Measurements from ENCODE around the gene CEP164.

Gene CEP164

GRCh38 chr11:117366248-117366647 lies 38.6 kb downstream of the CEP164 start:
- DNase-seq (ENCODE audit: low spot score): peak; percentile 45

DNA sequence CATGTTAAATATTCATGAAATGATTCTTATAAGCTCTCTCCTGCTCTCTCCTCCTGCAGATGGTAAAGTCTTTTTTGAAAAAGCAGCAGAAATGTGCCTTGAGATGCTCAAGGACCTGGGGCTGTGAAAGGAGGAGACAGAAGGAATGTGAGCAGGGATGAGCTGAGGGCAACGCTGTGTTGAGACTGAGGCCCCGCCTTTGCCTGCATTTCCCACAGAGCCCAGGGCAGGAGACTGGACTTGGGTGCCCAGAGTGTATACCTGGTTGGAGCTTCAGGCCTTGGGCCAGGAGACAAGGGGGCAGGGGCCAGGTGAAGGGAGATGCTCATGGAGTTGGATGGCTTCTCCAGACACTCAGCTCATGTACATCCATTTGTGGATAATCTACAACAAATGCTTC lies 39.2 kb downstream of the CEP164 start:
- no peak for DNase-seq (ENCODE audit: low spot score)

GRCh38 chr11:117369534-117369933 lies 41.9 kb downstream of the CEP164 start:
- DNase-seq (ENCODE audit: low spot score): no peak

DNA sequence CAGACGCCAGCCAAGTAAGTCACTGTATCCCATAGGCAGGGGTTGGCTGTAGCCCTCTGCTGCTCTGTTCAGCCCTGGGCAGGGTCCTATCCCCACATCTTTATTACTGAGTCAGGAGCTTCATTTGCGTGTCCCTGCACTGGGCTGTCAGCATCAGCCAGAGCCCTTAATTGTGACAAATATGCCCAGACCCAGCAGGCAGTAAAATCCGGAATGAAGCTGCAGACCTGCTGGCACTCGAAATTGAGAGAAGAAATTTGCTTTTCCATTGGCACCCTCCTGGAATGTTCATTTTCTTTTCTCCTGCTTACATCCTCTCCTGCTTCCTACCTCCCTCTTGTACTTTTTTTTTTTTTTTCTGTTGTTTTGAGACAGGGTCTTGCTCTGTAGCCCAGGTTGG lies 43.8 kb downstream of the CEP164 start:
- DNase-seq (ENCODE audit: low spot score): no peak

- no peak for DNase-seq (ENCODE audit: low spot score)
Measured at GRCh38 chr11:117374316-117375055, 46.8 kb downstream of the CEP164 start.

DNA sequence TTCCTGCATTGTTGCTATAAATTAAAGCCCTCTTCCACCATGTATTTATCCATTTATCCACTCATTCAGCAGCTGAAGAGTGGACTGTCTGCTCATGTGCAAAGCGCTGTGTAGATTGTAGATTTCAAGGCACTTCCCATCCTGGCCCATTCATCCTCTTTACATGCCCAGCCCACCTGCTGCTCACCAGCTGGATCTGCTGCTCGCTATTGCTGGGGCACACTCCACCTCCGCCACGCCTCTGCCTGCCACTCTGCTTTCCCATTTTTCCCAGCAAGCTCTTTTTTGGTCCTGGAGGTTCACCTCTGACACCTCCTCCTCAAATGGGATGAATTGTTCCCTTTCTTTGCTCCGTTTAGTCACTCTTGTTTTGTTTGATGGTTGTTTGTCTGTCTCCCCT lies 48.3 kb downstream of the CEP164 start:
- DNase-seq (ENCODE audit: low spot score): peak; percentile 20

DNA sequence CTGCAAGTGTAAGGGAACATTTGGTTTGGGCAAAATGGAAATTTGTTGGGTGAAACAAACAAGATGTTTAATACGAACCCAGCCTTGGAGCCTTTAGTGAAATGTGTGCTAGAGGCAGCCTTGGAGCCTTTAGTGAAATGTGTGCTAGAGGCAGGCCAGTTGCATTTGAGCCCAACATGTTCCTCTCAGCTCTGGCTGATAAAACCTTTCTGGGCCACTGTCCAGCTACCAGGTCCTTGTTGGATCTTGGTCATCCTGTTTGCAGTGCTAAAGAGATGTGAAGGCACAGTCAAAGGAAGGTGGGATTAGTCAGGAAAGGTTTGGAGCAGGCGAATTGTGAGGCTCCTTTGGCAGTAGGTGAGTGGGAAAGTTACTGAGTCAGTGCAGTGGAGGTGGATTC lies 48.9 kb downstream of the CEP164 start:
- no peak for DNase-seq (ENCODE audit: low spot score)

DNA sequence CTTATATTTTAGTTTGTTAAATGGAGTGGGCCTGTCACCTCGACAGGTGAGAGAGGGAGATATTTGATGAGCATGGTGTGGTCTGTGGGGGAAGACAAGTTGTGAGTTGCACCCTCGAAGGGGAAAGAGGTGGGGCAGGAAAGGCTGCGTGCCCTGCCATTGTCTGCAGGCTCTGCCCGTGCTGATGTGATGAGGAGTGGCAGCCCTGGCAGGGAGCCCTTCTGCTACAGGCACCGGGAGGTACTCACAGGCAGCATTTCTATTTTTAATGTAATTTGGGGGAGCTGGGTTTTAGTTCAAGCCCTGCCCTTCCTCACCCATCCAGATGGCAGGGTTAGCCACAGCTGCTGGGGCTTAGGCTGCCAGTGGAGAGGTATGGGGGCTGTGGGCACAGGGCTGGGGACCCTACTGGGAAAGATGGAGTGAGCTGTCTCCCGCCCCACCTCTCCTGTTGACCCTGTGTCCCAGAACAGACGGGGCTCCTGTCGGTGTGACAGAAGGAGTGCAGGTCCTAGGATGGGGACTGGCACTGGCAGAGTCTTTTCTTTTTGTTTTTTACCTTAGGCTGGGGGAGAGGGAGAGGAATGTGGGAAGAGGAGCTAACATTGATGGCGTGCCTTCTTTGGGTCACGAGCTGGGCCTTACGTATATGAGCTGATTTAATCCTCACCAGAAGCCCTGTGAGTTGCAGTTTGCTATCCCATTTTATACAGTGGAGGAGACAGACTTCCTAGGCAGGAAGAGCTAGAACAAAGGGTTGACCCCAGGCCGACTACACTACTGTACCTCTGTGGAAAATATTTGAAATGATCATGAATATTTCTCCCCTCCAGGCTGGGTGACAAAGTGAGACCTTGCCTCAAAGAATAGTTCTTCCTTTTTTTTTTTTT lies 51.6 kb downstream of the CEP164 start:
- DNase-seq (ENCODE audit: low spot score): no peak

DNA sequence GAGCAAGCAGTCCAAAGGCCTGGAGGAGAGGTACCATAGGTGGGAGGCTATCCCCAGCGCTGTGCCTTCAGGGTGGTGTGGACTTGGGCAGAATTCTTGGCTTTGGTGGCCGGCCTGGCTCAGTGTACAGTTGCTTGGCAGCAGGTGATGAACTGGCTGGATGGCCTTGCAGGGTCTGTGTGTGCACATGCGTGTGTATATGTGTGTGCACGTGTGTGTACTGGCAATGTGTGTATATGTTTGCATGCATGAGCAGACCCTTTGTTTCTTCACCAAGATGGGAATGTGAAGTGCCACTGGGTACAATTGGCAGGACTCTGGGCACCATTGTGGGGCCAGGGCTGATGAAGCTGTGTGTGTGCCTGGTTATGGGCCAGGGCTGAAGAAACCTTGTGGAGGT lies 53.0 kb downstream of the CEP164 start:
- DNase-seq (ENCODE audit: low spot score): no peak

DNA sequence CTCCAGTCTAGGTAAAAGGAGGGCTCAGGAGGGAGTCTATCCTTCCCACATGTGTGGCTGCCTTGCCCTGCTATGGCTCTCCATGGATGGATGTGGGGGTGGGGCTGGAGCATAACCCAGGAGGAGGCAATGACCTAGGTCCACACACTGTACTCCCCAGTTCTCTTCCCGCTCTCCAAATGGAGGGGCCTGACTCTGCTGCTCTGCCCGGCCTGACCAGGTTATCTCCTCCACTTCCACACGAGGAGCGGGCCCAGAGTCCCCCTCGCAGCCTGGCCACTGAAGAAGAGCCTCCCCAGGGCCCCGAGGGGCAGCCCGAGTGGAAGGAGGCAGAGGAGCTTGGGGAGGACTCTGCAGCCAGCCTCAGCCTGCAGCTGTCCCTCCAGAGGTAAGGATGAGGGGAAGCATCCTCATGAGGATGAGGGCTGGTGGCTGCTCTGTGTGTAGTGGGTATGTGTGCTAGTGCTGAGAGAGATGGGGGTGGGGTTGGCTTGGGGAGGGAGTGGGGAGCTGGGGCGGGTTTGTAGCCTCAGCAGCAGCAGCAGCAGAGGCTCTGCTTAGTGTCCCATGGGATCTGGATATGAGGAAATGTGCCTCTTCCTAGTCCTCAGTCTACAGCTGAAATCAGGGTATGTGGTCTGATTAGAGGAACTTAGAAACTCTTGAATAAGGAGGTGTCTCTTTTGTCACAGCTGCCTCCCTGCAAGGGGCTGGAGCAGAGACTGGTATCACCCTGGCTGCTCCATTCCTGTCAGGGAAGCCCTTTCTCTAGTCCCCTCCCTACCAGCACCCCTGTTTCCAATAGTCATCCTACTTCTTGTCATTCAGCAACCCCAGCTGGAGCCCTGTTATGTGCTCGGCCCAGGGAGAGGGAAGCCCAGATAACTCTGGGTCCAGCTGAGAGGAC lies 54.1 kb downstream of the CEP164 start:
- DNase-seq (ENCODE audit: low spot score): no peak

GRCh38 chr11:117382746-117383145 lies 55.1 kb downstream of the CEP164 start:
- DNase-seq (ENCODE audit: low spot score): no peak

GRCh38 chr11:117384045-117384444 lies 56.4 kb downstream of the CEP164 start:
- DNase-seq (ENCODE audit: low spot score): no peak

DNA sequence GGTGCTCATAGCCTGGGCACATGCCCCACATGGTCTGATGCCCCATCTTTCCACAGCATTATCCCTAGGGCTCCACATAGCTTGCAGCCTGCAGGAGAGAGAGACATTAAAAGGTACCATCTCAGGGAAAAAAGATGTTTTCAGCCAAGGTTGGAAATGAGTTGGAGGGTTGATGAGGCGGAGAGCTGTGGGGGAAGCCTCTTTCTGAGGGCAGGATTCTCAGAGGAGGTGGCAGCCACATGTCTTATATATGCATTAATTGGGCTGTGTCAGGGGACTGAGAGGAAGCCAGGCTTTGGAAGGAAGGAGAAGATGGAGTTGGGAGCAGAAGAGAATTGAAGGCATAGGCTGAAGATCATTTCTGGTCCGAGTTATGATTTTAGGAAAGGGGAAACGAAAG lies 57.8 kb downstream of the CEP164 start:
- no peak for DNase-seq (ENCODE audit: low spot score)

GRCh38 chr11:117385906-117386305 lies 58.3 kb downstream of the CEP164 start:
- DNase-seq (ENCODE audit: low spot score): no peak

DNA sequence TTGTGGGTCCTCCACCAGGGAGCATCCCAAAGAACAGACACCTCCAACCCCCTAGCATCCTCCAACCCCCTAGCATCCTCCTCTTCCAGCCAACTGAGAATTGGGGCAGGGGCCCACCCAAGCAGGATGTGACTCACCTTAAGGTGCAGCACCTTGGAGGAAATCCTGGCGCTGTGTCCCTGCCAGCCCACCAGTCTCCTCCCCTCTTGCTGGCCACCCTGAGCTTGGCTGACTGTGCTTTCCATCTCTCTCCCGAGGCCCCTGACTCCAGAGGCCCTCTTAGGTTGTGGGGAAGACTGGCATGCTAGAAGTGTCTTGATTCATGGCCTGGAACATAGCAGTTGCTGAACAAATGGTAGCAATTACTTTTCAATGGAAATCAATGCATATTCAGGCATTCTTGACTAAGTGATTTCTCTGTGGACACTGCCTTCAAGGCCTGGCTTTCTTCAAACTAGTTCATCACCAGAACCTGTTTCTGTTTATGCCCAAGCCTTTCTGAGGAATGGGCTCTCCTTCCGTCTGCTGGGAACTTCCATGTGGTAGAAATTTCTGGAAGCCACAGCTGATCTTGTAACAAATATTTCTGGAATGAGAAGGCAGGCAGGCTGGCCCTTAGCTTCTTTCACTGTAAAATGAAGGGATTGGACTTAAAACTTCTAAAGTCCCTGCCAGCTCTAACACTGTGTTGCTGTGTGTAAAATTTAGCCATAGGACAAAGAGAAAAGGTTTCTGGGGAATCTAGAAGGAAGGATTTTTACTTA lies 60.5 kb downstream of the CEP164 start:
- DNase-seq (ENCODE audit: low spot score): no peak

DNA sequence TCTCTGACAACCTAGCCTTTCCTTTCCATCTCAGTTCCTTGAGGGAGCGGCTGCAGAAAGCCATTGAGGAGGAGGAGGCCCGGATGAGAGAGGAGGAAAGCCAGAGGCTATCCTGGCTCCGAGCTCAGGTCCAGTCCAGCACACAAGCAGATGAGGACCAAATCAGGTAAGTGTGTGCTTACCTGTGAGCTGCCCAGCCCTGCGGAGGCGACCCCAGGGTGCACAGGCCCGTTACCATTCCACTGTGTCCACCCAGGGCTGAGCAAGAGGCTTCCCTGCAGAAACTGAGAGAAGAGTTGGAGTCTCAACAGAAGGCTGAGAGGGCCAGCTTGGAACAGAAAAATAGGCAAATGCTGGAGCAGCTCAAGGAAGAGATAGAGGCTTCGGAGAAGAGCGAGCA lies 63.1 kb downstream of the CEP164 start:
- DNase-seq (ENCODE audit: low spot score): no peak

DNA sequence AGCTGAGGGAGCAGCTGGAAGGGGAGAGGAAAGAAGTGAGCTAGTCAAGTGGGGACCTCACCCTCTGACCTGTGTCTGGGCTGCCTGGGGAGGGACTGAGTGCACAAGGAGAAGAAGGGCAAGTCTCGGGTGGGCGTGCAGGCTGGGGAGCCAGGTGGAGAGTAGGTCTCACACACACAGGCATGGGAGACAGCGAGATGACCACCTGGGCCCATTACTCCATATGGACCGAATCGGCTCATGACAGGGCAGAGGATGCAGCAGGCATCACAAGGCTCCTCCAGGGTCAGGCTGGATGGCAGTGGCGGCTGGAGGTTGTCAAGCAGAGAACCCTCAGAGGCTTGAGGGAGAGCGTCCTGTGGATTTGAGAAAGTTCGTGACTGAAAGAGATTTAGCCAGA lies 63.5 kb downstream of the CEP164 start:
- no peak for DNase-seq (ENCODE audit: low spot score)

- no peak for DNase-seq (ENCODE audit: low spot score)
Measured at GRCh38 chr11:117392001-117392690, 64.5 kb downstream of the CEP164 start.

DNA sequence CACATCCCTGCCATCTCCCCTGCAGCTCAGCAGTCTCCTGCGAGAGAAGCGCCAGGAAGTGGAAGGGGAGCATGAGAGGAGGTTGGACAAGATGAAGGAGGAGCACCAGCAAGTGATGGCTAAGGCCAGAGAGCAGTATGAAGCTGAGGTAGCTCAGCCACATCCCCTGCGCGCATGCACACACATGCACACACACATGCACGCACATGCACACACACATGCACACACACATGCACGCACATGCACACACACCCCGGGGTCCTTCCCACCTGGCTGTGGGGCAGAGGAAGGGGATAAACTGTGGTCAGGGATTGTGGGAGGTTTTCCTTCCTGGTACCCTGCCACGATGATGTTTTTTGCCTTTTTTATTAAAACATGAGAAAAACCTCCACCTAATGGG lies 65.3 kb downstream of the CEP164 start:
- DNase-seq (ENCODE audit: low spot score): no peak

GRCh38 chr11:117394221-117394925 lies 66.7 kb downstream of the CEP164 start:
- DNase-seq (ENCODE audit: low spot score): no peak
